CD4-positive, alpha-beta T cell treated with Interferon alpha-2 for 1 hour (primary cell): ENCODE measurements around the gene LPAR3.
A peak's percentile ranks its signal among the peaks of the same experiment; 100 is the strongest.

ENCODE experiments used
- DNase-seq, 2 donors: peaks; one replicate each; pipeline ENCODE4 v3.0.0-alpha.2; 2020 to 2022

LPAR3 gene

DNA sequence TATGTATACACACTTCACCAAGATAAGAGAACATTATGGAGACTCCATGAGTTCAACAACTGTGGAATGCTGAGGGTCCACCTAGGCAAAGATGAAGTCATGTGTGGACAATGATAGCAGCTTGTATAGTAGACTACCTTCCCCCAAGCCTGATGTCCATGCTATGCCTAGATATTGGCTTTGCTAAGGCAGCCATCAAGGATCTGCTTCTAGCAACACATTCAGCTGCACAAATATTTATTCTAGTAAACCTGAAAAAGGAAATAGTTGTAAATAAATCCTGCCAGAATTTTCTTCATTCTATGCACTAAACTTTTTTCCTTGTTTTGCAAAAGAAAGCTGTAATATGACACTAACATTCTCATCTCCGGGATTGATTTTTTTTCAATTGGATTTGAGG is 7.0 kb upstream of the LPAR3 start:
- DNase-seq, result no peak

DNA sequence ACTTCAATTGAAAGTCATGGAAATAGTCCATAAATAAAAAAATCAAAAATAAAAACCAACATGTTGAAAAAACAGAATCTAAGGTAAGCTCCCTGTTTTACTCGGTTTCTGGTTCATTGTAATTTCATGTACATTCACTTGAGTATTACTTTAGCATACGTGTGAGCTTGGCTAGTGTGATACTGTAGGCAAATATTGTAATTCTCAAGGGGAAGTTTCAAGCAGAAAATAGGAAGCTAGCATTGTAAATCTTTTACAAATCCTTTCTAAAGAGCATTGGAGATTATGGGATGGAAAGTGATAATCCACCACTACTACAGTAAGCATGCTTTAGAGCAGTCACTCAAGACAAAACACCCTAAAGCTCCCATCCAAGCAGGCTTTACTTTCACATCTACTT is 3.3 kb upstream of the LPAR3 start:
- no peak for DNase-seq

DNA sequence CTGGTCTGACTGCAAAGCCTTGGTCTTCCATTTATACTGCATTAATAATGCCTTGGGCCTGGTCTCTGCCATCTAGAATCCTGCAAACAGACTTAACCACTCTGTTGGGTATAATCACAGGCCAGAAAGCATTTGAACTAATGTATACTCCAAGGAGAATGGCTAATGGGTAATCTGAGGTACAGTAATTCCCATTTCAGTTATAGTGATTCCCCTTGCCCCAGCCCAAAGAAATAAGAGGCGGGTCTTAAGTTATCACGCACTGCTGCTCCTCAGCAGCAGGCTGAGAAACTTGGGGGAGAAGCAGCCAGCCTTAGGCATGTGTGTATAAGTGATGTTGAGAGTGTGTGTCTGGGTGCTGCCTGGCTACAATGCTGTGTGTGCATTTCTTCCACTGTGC is 2.4 kb downstream of the LPAR3 start:
- no peak for DNase-seq

DNA sequence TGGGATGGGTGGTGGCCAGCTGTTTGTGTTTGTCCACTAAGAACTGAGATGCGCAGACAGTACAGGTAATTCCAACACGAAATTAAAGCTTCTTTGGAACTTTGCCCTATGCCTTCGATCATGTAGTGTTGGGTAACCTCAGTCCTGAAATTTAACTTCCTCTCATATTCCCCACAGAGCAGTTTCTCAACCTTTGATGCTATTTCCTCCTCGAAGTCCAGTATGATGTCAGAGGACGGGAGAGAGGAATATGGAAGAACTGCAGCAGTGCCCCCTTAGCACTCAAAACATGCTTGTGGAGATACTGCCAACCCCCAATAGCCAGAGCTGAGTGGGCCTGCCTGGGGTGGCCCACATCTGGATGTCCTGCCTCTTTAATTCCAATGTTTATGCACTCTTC is 3.6 kb downstream of the LPAR3 start:
- no peak for DNase-seq

DNA sequence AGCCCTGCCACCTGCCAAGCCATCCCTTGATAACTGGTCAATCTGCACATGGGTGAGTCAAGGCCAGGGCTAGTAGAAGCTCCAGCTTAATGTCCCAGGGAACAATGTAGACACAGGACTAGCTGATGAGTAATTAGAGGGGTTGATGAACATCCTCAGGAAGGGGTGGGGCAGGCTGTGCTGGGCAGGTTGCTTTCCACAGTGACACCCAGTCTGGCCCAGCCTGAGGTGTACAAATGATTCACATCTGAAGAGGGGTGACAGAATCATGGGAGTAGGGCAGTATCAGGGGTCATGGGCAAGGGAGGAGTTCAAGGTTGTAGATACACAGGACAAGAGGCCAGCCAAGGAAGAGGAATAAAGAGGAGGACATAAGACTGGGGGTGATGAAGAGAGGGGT is 4.3 kb downstream of the LPAR3 start:
- no peak for DNase-seq

DNA sequence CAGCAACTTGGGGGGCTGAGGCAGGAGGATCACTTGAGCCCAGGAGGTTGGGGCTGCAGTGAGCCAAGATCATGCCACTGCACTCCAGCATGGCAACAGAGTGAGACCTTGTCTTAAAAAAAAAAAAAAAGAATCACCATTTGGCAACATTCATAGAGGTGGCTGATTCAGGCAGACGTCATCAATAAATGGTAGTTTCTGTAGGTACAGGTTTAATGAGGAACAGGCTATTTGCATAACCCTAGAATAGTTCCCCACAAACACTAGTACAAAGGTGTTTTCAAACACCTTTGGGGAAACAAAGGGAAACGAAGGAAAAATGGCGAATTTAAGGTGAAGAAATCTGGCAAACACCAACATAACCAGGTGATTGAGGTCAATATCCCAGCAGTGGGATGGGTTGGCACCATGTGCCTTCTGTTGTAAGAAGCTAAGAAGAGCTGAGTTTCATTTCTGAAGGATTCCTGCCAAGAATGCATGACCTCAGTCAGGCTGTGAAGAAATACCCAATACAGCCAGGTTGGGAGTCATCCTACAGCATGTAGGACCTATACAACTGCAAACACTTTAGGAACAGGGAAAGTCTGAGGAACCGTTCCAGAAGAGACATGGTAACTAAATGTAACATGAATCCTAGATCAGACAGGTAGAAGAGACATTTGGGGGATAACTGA is 5.6 kb downstream of the LPAR3 start:
- DNase-seq, result no peak

DNA sequence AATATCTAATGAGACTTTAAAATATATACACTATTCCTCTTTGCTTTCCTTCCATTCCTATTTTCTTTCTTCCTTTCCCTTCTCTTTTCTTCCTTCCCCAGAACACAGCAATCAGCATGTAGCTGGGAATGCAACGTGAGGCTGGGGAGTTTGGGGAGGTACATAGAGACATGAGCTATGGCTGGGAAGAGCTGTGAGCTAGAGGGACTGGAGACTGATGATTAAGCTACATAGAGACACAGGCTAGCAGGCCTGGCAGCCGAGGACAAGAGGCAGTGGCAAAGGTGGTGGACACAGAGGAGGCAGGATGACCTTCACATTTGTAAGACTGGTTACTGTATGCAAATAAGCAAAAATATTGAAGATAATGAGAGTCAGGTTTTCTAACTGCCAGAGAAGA is 7.5 kb downstream of the LPAR3 start:
- no peak for DNase-seq

DNA sequence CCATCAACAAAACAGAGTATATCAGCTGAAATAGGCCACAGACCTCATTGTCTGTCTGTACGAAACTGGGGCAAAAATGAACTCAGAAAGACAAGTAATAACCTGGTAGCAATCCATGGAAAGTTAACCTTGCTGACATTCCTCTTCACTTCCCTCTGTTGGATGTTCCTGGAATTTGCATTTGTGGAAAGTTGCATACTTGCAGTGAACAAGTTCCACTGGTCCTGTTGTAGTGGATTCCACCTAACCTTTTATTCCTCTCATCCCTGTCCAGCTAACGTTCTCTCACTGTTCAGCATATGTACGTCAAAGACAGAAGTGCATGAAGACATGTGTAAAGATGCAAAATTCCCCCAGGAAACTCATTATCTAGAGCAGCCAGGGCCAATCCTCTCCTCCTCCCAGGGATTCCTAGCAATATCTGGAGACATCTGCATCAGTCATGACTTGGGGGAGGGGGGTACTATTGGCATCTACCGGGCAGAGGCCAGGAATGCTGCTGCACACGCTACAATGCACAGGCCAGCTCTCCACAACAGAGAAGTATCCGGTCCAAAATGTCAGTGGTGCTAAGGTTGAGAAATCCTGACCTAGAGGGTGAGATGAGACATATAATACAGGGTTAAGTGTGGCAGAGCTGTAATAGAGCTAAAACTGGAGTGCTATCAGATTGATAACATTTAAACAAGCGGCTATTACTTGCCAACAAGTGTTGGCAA is 8.2 kb downstream of the LPAR3 start:
- DNase-seq, result no peak

DNA sequence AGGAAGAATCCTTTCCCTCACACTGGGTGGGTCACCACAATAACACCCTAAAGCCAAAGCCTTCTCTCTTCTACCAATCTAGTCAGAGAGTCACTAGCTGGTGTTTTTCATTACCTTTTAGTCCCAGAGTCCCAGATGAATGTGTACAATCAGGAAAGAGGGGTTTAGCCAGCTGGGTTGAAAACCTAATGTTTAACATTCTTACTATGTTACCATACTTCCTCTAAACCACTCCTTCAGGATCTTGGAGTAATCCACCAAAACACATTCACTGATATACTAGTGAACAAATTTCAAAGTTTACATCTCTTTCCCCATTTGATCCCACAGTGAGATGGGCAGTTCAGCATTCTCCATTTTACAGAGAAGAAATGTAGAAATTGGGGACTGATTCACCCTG is 9.7 kb downstream of the LPAR3 start:
- no peak for DNase-seq

DNA sequence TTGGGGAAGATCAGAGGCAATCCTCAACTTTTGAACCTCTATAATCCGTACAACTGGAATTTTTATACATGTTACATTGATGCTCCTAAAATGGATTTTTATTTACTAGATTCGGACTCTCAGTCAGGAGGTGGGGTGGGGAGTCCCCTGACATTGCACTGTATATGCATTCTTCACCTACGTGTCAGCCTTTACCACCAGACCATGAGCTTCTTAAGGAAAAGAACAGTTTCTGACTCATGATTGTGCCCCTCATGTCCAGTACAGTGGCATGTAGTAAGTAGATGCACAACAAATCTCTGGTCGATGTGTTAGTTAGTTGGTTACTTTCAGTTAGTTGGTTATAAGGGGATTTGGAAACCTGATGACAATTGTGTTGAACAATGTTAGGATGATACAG is 15.4 kb downstream of the LPAR3 start:
- no peak for DNase-seq

DNA sequence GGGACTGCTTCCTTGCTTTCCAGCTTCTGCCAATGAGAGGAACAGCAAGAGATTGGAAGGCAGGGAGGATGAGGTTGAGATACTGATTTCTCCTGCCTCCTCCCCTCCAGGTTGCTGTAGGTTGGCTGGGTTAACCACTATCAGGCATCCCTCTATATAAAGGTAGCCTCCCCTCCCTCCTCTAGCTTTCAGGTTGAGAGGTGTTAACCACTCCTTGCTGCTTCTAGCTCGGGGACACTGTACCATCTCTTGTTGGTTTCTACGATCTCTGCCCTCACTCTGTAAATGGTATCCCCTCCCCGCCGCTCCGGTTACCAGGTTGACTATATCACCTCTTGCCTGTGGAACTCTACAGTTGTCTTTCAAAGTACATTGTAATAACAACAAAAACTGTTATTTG is 16.7 kb downstream of the LPAR3 start:
- peak in 1 of 2 donors; percentile 47 for DNase-seq

DNA sequence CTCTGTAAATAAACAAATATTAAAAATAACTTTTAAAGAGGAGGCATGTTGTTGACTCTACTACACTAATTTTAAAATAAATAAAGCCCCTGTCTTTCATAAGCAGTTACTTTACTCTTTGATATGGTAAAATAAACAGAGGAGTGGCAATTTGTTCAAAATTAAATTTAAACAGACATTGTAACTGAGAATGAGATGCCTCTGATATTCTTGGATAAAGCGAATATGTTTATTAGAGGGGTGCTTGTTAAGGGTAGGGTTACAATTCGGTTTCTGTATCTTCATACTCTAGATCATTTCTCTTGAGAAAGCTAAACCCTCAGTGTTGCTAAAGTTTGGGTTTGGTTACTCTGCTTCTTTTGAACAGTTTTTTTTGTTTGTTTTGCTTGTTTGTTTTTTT is 19.6 kb downstream of the LPAR3 start:
- no peak for DNase-seq

DNA sequence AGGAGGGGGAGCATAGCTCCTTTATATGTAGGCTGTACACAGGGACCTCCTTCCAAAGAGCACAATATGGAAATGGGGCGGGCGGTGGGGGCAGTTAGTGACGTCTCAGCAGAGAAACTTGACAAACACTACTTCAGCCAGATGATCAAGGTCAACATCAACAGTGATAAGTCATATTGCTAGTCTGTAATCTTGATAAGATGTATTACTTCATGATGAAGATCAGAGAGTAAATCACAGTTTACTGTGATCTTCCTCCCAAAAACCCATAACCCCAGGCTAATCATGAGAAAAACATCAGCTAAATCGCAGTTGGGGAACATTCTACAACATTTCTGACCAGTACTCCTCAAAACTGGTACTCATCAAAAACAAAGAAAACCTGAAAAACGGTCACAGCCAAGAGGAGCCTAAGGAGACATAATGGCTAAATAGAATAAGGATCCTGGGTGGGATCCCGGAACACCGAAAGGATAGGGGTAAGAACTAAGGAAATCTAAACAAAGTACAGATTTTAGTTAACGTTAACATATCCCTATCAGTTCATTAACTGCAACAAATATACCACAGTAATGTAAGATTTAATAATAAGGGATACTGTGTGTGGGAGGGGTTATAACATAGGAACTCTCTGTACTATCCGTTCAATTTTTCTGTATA is 20.2 kb downstream of the LPAR3 start:
- DNase-seq, result no peak

DNA sequence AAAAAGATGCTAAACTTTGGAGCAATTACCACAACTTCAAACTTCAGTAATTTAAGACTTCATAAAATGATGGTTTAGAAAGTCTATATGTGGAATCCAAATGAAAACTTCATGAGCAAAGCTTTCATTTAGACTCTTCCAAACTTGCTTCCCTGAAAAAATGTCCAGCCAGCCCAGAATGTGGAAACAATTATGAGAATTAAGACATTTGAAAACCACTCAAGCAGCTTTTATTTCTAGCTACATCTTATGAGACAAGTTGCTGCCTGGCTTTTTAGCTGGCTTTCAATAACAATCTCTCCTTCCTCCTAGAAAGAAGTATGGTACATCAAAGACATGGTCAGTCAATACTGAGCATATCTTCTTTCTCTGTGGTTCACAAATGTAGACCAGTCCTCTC is 21.8 kb downstream of the LPAR3 start:
- no peak for DNase-seq

DNA sequence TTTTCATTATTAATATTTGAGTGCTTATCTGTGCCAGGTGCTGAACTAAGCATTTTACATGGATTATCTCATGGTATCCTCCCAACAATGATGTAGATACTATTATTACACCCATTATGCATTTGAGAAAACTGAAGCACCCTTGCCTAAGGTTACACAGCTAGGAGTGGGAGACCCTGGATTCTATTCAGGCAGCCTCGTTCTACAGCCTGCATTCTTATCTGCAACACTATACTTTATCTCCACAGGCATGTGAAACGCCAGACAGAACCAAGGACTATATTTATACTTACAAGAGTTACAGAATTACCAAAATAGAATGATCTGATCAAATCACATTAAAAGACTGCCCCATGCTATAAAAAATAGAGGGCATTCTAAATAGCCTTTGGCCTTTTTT is 22.4 kb downstream of the LPAR3 start:
- DNase-seq, result no peak

DNA sequence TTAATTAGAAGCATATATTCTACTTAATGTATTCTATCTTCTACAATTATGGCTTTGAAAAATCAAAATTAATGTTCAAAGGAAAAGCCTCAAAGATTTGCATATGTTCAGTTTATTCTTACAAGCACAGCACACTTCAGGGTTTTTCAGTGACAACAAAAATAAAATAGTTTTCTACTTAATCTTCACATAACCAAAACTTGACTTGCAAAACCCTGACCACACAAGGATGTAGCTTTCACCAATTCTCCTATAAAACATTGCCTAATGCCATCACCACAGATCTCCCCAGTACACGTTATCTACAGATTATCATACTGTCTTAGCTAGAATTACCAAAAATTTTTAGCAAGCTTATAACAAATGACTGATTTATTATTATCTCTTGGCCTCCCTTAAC is 23.3 kb downstream of the LPAR3 start:
- DNase-seq, result no peak

DNA sequence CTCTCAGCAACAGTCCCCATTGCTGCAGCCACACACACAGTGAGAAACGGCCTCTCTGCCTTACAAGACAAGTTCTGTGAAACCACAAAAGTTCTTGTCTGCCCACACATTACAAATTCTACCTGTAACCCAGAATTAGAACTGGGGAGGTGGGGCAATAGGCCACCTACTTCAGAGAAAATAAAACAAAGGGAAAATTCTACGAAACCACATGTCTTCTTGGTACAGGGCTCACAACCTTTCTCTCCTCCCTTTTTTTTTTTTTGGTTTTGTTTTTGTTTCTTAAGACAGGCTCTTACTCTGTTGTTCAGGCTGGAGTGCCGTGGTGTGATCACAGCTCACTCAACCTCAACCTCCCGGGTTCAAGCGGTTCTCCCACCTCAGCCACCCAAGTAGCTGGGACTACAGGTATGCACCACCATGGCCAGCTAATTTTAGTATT is 30.2 kb downstream of the LPAR3 start:
- peak; percentile 64 to 86 for DNase-seq

DNA sequence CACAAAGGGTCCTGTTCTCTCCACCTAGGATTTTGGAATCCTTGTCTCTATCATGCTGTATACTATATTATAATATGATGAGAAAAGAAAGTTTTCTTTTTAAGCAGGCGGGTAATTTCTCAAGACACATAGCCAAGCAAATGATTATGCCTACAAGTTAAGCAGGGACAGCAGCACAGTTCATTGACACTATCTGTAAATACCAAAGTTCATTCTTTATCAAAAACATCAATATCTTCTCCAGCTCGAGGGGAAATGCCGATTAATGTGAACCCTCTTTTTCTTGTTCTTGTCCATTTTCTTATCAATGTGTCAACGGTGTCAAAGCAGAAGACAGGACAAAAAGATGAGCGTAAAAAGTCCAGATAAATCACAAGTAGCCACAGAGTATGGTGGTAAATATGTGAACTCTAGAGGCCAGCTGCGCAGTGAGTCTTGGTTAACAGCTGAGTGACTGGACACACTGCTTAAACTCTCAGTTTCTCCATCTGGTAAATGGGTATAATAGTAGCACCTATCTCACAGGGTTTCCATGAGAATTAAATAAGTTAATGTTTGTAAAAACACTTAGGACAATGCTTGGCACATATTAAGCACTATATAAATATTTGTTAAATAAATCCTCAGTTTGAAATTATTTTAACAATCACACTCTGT is 30.9 kb downstream of the LPAR3 start:
- no peak for DNase-seq

DNA sequence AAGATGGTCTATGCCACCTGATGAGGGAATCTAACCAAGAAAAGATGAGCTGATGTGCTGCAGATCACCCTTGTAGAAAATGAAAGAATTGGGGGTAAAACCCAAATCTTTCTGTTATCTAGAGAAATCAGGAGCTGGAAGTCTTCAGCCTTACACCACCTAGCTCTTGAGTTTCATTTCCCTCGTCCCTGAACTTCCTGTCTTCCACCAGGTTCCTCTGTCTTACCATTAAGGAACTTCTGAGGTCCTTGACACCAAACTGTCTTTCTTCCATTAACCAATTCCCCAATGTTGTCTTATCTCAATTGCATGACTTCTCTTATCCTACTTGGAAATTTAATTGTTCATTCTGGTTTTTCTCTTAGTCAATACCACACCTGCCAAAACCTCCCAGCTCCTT is 31.5 kb downstream of the LPAR3 start:
- no peak for DNase-seq

DNA sequence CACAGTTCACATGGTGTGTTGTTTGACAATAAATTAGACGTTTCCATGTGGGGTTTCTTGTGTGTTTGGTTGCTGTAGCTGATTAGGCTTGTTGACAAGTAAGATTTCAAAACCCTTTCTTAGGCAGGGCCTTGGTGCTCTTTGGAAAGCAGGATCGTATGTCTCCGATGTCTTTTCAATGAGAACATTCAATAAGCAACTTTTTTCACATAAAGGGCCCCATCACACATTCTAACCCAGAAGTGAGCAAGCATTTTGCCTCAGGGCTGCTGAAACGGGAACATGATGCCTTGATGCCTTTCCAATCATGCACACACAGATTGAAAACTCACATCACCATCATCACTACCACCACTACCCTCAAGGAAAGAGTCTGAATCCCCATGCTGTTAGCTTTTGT is 33.1 kb downstream of the LPAR3 start:
- DNase-seq, result no peak

DNA sequence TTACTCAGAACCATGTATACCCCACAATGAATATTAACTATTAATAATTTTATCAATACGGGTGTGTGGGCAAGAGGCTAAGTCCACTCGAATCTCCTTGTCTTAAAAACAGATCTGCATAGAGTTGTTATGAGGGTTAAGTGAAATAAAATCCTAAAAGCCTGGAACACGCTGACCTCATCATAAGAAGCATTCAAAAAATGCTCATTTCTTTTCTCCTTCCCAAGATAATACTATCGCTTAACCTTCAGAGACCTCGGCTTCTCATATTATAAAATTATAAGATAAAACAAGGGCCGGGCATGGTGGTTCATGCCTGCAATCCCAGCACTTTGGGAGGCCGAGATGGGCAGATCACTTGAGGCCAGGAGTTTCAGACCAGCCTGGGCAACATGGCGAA is 35.1 kb downstream of the LPAR3 start:
- DNase-seq, result no peak

DNA sequence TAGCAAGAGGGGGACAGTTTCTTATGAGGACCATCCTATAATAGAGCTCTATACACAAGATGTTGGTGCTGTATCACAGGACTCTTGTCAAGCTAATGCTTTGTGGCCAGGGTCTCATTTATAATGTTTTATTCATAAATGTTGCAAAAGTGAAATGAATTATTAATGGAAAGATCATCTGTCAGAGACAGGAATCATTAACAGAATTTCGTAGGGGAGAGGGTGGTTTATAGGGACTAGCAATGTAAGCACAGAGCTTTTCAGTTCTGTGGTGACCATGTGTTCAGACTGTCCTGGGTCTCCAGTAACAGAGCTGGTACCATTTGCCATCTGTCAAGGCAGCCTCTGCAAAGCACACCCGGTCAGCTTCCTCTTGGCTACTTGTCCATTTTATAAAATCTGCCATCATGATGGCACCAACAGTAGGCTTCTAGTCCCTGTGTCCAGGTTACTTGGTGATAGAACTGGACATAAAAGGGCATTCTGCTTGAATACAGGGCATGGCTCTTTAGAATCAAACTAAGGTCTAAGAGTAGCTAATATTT is 36.2 kb downstream of the LPAR3 start:
- no peak for DNase-seq
